ENCODE measurements around the gene ZNF292.
"Not testable (repeated sequence)": the region's sequence is repeated elsewhere in the genome, so short reads cannot be mapped to it uniquely, and the experiment has no call there.

ZNF292 gene

DNA sequence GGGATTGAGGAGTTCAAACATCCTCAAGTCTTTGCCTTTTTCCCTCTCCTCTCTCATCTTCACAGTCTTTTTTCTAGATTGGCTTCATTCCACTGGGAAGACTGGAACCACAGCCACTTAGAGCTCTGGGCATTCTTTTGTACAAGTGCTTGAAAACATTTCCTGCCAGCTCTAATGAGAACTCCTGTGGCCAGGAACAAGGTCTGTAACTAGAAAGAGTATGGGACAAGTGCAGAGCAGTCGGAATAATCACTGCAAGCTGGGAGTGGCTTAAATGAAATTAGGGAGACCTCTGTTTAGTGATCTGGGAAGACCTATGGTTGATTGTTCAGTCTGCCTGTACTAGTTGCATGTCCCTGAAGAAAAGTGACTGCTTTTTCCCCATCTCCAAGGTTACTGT is 126.1 kb downstream of the ZNF292 start:
- DNase-seq: no peak

DNA sequence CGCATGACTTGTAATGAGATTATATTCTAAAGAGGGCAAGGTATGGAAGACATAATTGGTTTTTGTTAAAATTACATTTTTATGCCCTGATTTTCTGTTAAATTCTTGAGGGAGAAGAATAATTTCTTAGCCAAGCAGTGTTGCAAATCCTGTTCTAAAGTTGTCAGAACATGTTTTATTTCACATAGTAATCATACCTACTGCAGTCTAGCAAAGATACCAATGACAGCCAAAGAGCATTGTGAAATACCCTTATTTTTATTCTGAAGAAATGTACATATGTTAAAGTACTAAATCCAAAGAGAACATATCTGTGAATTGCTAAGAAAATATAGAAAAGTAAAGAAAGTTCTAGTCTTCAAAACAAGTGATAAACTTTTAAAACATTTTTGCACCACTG is 127.4 kb downstream of the ZNF292 start:
- no peak for DNase-seq

DNA sequence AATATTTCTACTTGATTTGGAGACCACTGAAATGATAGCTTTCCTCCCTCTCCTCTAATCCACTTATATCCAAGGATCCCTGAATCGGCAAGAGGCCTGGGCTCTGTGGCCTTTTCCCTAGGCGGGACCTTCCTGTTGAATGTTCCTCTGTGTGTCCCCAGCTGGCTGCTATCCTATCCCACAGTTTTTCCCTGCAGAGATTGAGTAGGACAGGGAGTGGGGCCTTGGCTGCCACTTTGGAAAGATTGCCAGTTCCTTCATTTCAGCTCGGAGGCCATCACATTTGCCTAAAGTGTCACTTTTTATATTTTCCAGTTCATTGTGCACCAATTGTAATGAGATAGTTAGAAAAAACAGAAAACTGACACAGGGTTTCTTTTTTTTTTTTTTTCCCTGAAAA is 128.1 kb downstream of the ZNF292 start:
- DNase-seq: no peak

DNA sequence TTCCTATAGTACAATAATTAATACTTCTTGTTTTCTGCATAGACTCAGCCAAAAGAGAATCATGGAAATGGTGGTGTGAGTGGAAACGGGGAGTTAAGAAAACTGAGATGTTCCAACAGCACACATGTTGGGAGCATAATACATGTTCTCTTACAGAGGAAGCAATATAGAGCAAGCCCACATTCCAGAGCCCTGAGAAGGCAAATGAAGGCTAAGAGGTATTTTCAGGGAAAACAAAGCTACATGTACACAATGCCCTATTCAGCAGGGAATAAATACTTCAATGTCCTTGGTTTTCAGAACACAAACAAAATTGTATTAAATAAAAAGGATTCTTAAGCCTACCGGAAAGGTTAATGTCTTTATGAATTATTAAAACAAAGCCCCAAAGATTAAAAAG is 131.9 kb downstream of the ZNF292 start:
- no peak for DNase-seq

DNA sequence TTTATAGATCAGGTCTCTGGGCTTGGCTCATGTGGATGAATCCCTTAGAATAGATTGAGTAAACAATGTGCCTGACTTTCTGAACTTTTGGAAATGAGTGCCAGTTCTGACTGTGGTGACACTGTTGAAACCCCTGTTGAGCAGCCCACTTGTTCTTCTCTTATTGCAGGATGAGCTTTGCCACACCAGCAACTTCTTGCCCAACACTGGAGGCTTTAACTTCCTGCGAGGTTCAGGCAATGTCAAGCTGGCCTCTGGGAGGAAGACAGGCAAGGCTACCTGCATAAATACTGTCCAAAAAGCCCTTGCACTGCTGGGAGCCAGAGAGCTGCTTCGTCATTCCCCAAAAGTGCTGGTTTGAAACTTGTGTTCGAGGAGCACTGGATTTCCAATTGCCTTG is 134.2 kb downstream of the ZNF292 start:
- DNase-seq: no peak

DNA sequence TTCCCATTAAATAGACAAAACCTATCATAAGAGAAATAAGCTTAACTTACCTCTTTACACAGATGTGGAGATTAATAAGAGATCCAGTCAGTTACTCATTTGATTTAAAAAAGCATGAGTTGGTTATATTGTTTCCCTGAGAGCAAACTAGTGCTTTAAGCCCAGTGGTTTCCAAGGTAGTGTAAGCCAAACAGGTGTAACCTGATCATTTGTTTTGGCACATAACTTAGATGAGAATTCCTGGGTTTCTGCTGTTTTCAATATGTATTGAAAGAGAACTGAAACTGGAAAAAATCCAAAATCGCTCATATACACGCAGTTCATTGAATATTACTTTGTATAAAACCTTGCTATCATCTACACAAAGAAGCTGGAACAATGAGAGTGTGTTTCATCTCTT is 136.5 kb downstream of the ZNF292 start:
- no peak for DNase-seq

DNA sequence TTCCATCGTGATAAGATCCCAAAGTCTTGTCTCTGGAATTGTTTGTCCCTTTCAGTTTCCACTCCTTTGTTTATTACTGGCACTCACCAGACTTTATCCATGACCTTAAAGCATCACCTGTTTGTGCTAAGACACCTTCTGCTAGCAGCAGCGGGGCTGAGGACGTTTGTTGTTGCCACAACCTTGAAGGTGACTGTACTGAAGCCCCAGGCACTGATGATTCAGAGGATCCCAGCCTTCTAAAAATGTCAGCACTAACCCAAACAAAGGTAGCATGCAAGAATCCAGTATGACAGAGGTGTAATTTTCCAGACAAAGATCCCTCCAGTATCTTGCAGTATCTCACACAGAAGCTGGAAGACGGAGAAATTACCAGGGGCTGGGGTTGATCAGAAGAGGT is 138.2 kb downstream of the ZNF292 start:
- DNase-seq: no peak

DNA sequence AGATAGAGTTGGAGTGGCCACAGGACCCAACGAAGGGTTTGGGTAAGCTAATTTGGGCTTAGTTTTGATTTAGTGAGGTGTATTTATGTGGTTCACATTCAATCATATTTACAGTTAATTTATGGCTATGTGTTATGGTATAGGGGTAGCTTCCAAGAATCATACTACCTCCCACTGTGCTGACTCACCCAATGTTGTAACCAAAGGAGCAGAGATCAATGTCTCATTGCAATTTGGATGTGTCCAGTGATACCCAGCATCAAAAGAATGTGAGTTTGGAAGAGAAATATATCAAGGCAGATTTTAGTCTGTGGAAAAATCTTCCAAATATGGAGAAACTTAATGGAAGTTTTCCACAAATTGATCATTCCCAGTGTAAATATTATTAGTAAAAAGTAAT is 141.8 kb downstream of the ZNF292 start:
- DNase-seq: no peak

DNA sequence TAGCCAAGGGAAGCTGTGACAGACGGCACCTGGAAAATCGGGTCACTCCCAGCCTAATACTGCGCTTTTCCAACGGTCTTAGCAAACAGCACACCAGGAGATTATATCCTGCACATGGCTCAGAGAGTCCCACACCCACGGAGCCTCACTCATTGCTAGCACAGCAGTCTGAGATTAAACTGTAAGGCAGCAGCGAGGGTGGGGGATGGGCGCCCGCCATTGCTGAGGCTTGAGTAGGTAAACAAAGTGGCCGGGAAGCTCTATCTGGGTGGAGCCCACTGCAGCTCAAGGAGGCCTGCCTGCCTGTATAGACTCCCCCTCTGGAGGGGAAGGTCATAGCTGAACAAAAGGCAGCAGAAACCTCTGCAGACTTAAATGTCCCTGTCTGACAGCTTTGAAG is 145.9 kb downstream of the ZNF292 start:
- DNase-seq: not testable (repeated sequence)

DNA sequence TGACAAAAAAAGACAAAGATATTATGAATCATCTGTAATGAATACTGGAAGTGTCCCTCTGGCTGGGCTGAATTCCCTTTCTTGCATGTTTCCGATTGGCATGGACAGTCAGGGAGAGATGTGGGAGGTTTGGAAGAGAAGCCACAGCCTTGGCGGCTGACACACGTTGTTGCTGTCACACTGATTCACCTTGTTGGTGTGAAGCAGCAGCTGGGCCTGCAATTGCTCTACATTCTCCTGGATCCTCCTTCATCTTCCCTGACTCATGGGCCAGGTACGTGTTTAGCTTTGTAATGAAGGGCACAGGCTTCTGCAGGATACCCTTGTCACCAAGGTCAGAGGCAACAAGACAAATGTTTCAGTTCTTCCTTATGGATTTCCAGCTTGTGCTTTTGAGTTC is 153.6 kb downstream of the ZNF292 start:
- no peak for DNase-seq

DNA sequence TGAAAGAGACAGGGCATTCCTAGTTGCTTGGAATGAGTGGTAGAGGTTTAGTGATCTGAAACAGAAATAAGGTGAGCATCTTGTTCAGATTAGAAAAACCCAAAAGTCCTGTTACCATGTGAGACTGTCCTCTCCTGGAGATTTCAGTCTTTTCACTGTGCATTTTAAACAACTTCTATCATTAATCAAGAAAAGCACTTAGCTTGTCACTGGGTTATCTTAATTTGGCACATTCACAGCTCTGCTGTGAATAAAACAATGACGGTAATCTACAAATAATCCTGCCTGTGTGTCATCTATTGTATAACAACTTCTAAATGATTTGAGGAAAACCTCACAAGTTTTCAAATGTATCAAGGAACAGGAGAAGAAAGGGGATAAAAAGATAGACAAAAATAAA is 157.5 kb downstream of the ZNF292 start:
- no peak for DNase-seq
